Measurements from ENCODE around the gene ZNF813.

DNA sequence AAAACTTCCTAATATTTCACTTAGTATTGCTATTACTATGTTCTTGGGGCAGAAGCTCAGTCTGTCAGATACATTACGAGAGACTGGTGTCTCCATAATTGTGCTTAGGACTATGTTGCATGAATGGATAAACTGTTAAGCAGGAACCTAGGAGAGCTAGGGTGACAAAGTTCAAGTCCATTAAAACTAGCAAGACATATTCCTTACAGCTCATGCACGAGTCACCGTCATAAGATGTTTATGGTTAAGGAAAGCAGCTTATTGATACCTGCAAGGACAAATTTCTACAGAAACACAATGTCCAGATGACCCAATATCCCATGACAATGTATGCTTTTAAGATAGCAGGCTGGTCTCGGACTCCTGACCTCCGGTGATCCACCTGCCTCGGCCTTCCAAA, 5.7 kb upstream of the ZNF813 start:
- TF ChIP-seq GATA3 (IDR thresholded peaks at IDR 0.05; ENCODE audit: low read depth, low read length) (no peak), GATA2 (IDR thresholded peaks at IDR 0.05; ENCODE audit: low read depth, low read length) (no peak)
